NCI-H1092 (cell line): ENCODE measurements around the gene USP10.

Experiments used
- DNase-seq: peaks from one replicate; lab custom pipeline; 2025; lab: John Stamatoyannopoulos, UW

Gene USP10

DNA sequence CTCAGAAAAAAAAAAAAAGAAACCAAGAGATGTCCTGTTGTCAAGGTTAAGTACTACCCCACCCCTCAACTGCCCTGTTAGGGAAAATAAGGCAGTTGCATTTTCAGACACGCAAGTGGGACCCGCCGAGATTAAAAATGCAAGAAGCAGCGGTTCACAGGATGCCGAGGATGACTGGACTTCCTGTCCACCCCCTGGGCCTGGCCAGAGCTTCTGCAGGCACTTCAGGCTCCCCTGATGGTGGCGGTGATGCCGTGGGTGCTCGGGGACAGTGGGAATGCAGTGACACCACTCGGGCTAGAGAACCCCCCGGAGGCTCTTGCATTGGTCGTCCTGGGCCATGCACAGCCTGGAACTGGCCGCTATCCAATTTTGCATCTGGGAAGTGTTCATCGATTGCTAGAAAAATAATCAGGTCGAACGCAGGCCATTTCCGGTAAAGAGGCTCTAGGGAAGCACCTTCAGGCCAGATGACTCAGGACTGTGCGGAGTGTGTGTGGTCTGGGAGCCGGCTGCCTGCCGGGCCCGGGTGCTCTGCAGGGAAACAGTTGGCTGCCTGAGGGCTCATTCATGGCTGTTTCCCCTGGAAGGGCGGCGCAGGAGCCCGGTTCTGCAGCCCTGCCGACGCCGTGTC, 106.6 kb downstream of the USP10 start:
- DNase-seq: no peak

DNA sequence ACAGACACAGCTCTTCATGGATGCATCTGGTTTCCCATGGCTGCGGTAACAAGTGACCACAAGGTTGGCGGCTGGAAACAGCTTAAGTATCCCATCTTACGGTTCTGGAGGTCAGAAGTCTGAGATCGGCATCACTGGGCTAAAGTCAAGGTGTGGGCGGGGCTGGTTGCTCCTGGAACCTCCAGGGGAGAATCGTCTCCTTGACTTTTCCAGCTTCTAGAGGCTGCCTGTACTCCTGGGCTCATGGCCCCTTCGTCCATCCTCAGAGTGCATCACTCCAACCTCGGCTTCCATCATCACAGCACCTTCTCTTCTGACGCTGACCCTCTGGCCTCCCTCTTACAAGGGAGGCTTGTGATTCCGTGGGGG, 107.1 kb downstream of the USP10 start:
- DNase-seq: no peak

GRCh38 chr16:84807776-84808175, 108.0 kb downstream of the USP10 start:
- no peak for DNase-seq

DNA sequence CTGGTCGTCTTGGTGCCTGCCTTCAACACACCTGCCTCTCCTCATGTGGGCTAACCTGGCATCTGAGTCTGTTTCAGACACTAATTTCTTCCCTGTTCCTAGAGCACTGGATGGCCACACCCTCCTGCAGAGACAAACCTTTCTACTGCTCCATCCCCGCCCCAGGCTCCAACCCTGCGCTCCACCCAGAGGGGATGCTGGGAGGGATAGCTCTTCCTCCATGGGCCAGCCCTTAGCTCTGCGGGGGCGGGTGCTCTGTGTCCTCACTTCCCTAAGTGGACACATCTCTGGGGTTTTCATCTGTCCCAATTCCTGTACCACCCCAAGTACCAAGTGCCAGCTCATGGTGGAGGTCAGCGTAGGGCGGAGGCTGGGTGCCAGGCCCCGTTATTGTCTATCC, 109.0 kb downstream of the USP10 start:
- no peak for DNase-seq

DNA sequence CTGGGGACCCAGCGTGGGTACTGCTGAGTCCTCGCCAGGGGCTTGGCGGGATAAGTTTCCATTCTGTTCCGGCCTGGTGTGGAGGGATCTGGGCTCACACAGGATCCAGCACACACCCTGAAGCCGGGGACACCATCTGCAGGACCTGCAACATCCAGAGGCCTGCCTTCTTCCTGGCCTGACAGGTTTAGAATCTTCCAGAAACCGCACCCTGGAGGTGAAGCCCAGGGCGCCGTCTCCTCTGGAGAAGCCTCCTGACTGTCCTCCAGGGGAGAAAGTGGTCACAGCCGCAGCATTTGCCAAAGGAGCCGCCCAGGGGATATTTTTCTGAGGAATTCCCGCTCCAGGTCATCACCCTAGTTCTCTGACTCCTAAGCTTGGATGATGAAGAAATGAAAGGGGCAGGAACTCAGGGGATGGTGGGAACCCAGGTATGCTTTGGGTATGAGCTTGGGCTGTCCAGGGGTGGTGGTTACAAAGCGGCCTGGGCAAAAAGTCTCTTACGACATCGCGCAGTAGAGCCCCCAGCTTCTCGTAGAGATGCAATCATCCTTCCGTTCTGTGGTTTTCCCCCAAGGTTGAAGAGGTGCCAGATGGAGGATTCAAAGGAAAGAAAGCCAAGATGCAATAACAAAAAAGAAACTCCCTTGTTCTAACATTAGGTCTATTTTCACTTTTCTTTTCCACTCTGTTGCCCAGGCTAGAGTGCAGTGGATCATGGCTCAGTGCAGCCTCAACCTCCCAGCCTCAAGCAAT, 110.9 kb downstream of the USP10 start:
- DNase-seq: no peak

DNA sequence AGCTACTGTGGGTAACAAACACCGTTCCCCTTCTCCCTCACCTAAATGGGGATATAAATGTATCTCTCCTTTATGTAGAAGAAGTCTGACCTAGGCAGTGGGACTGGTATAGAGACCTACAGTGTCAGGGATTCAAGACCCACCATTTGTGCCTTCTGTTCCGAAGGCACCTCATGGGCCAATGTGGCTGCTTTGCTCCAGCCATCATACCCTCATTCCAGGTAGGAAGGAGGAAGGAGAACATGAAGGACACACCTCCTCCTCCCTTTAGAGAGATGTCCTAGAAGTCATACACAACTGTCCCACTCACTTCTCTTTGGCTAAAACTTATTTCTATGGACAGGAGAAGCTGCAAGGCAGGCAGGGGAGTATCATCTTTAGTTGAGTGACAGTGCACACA, 111.7 kb downstream of the USP10 start:
- DNase-seq: no peak

DNA sequence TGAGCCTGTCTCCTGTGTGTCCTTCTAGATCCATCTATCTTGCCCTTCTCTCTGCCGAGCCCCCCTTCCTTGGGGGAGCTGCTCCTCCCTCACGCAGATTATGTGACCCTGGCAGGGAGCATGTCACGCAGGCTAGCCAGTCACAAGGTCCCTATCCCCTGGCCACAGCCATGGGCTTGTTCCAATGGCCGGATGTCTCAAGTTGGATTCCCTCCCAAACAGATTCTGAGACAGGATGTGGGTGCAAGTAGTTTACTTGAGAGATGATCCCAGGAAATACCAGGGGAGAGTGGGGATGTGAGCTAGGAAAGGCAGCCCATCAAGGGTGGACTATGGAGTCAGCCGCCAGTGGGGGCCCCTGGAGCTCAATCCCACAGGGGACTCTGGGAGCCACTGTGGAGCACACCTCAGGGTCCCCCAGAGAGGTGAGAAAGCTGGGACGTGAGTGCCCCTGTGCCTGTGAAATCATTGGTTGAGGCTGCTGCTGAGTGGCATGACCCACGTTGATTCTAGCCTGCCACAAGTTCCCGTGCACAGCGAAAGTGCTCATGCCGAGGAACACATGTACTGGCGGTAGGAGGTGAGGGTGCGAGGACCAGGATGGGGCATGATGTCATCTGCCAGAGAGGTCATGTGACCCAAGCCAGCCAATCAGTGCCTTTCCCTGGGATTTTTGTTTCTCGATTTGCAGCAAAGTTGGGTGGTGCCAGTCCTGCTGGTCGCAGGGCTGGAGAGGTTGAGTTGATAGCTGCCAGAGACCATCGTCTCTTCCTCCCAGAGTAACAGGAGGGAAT, 113.5 kb downstream of the USP10 start:
- DNase-seq: no peak

GRCh38 chr16:84815462-84815861, 115.7 kb downstream of the USP10 start:
- DNase-seq: no peak

DNA sequence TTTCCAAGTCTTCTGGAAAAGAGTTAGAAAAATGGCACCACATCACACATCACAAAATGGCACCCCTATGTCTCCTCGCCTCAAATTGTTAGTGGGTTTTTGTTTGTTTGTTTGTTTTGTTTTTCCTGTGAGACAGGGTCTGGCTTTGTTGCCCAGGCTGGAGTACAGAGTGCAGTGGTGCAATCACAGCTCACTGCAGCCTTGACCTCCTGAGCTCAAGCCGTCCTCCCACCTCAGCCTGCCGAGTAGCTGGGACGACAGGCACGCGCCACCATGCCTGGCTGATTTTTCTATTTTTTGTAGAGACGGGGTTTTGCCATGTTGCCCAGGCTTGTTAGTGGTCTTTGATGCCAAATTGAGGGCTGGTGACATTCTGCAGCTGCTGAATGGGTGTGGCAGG, 116.2 kb downstream of the USP10 start:
- DNase-seq: no peak

GRCh38 chr16:84816485-84816884, 116.7 kb downstream of the USP10 start:
- DNase-seq: no peak

DNA sequence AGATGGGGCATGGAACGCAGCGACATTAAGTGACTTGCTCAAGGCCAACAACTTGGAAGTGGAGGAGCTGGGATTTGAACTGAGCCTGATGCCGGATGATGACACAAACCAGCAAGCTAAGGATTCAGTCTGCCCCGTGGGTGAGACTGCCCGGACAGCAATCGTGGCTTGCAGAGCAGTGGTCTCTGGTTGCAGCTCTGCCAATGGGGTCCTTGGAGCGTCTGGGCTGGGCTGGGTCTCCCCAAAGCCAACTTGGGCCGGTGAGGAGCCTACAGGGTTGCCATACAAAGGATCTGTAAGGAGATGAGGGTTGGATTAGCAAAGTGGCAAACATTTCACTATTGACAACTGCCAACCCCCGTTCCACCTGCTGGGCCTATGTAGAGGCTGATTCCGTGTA, 117.4 kb downstream of the USP10 start:
- DNase-seq: no peak

DNA sequence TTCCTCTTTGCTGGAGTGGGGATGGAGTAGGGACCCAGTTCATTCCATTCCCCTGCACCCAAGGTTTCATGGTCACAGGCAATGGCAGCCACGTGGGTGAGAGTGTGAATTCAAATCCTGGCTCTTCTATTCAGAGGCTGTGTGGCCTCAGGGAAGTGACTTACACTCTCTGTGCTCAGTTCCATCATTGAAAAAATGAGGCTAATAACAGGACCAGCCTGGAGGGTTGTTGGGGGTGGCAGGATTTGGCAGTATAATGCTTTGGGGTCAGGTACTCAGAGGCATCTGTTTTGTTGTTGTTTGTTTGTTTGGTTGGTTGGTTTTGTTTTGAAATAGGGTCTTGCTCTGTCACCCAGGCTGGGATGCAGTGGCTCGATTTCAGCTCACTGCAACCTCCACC, 117.8 kb downstream of the USP10 start:
- no peak for DNase-seq

GRCh38 chr16:84818133-84818532, 118.3 kb downstream of the USP10 start:
- no peak for DNase-seq

GRCh38 chr16:84818989-84819643, 119.3 kb downstream of the USP10 start:
- DNase-seq: no peak

DNA sequence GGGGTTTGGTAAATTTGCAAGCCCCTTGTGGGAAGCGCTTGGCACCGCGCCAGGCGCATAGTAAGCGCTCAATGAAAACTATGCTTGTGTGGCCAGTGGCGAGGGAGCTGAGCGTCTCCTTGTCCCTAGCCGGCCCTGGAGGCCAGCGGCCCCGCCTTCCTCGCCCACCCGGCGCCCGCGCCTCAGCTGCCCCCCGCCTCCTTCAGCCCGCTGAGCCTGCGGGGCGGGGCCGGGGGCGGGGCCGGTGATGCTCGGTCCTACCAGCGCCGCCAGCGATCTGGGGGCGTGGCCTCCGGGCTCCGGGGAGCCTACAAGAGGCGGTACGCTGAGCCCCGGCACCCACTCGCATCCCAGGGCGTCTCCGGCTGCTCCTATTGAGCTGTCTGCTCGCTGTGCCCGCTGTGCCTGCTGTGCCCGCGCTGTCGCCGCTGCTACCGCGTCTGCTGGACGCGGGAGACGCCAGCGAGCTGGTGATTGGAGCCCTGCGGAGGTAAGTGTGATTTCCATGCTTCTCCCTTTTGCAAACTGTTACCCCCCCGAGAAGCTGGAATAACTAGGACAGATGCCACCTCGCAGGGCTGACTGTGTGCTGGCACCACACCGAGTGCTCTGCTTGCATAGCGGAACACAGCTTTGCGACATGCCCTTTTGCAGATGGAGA, 120.0 kb downstream of the USP10 start, which contains the start of gene CRISPLD2:
CRISPLD2 (plus strand) TSS at position 342 of the 661 bp plus-strand sequence. CDS start 18,511 bp downstream, outside the sequence.
- DNase-seq: peak; percentile 93

DNA sequence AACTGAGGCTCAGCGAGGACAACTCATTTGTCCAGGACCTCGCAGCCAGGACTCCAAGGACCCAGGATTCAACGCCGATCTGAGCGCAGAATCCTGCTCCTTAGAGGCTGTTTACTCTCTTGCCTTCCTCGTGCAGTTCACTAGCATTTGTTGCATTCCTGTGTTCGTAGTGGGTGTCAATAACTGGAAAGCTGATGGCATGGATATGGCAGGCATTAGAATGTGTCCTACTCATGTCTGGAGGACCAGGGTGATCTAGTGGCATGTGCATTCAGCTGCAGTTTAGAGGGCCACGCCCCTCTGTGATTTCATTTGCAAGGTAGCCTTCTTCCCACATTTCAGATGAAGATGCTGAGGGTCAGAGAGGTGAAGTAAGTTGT, 120.5 kb downstream of the USP10 start:
- no peak for DNase-seq

GRCh38 chr16:84820771-84821170, 121.0 kb downstream of the USP10 start:
- DNase-seq: no peak

- DNase-seq: no peak
Measured at GRCh38 chr16:84821179-84821578, 121.4 kb downstream of the USP10 start.

DNA sequence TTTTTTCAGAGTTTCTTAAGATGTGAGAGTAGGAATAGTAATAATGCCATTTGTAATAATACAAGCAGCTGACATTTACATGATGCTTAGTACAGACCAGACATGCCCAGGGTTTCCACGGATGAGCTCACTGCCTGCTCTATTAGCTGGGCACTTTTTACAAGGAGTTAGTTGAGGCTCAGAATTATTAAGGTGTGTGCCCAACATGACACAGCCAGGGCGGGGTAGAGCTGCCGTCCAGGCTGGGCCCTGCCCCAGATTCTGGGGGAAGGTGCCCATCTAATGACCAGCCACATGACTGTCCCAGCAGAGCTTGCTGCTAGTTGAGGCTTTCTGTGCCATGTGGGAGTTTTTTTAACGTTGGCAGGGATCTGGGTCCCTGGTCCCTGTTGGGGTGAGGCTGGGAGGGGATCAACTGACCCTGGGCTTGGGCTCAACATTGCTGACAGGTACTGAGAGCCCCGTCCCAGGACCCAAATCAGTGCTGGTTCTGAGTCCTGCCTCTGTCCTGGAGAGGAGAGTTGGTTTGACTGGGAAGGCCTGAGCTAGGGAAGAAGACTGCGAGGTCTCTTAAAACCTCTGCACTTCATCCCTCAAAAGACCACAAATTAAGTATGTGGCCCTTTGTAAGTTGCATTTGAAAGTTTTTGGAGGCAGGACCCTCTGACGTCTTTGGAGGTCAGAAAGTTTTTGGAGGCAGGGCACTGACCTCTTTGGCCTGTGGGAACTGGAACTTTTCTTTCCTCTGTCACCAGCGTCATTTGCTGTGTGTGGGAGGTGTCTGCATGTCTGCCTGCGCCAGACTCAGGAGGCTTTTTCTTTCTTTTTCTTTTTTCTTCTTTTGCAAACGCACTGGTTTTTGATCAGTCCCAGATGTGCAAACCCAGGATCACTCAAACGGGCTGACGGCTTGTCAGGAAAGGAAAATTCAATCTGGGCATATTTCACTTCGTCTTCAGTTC, 122.2 kb downstream of the USP10 start:
- no peak for DNase-seq

GRCh38 chr16:84822990-84823389, 123.2 kb downstream of the USP10 start:
- no peak for DNase-seq

- DNase-seq: no peak
Measured at GRCh38 chr16:84823484-84823883, 123.7 kb downstream of the USP10 start.
